CD4-positive, alpha-beta T cell treated with Interleukin-21 for 1 hour (primary cell): ENCODE results near the gene GTF3A.
A peak's percentile ranks its signal among the peaks of the same experiment; 100 is the strongest.
"Not testable (repeated sequence)": the region's sequence is repeated elsewhere in the genome, so short reads cannot be mapped to it uniquely, and the experiment has no call there.

ENCODE experiments used
- DNase-seq: peaks from one replicate; pipeline ENCODE4 v3.0.0-alpha.2; 2020

The GTF3A gene

GRCh38 chr13:27424246-27425157, at the start of gene GTF3A:
GTF3A (plus strand) TSS chr13:27424619.
- peak; percentile 90 for DNase-seq

- peak; percentile 65 for DNase-seq
Observed at GRCh38 chr13:27374650-27375049, 49.8 kb upstream of the GTF3A start.

GRCh38 chr13:27375686-27376326, 48.6 kb upstream of the GTF3A start:
- DNase-seq: peak; percentile 44

- DNase-seq: no peak
Observed at GRCh38 chr13:27379126-27379525, 45.3 kb upstream of the GTF3A start.

GRCh38 chr13:27379694-27380641, 44.5 kb upstream of the GTF3A start:
- DNase-seq: peak; percentile 48

- no peak for DNase-seq
Observed at GRCh38 chr13:27381601-27382000, 42.8 kb upstream of the GTF3A start.

- DNase-seq: no peak
Observed at GRCh38 chr13:27383104-27383921, 41.1 kb upstream of the GTF3A start.

- DNase-seq: no peak
Observed at GRCh38 chr13:27384285-27384684, 40.1 kb upstream of the GTF3A start.

GRCh38 chr13:27388241-27388640, 36.2 kb upstream of the GTF3A start:
- no peak for DNase-seq

GRCh38 chr13:27389891-27390290, 34.5 kb upstream of the GTF3A start:
- DNase-seq: no peak

- no peak for DNase-seq
Observed at GRCh38 chr13:27391471-27391870, 32.9 kb upstream of the GTF3A start.

- DNase-seq: no peak
Observed at GRCh38 chr13:27393101-27393500, 31.3 kb upstream of the GTF3A start.

- no peak for DNase-seq
Observed at GRCh38 chr13:27395007-27395510, 29.4 kb upstream of the GTF3A start.

- DNase-seq: no peak
Observed at GRCh38 chr13:27396252-27396846, 28.1 kb upstream of the GTF3A start.

GRCh38 chr13:27398360-27398759, 26.1 kb upstream of the GTF3A start:
- DNase-seq: no peak

- DNase-seq: not testable (repeated sequence)
Observed at GRCh38 chr13:27400405-27400804, 24.0 kb upstream of the GTF3A start.

- no peak for DNase-seq
Observed at GRCh38 chr13:27401210-27401609, 23.2 kb upstream of the GTF3A start.

GRCh38 chr13:27403203-27403678, 21.2 kb upstream of the GTF3A start:
- no peak for DNase-seq

GRCh38 chr13:27403727-27404385, 20.6 kb upstream of the GTF3A start:
- no peak for DNase-seq

- no peak for DNase-seq
Observed at GRCh38 chr13:27404680-27405079, 19.7 kb upstream of the GTF3A start.
